ENCODE measurements around the gene PCSK1. TPM values are rescaled to one million over a fixed set of nuclear protein-coding genes. Genes with fewer than 3 reads are reported as not detected.

The PCSK1 gene
- total RNA-seq, 1 experiment from 2014 or later: 4.5 TPM

DNA sequence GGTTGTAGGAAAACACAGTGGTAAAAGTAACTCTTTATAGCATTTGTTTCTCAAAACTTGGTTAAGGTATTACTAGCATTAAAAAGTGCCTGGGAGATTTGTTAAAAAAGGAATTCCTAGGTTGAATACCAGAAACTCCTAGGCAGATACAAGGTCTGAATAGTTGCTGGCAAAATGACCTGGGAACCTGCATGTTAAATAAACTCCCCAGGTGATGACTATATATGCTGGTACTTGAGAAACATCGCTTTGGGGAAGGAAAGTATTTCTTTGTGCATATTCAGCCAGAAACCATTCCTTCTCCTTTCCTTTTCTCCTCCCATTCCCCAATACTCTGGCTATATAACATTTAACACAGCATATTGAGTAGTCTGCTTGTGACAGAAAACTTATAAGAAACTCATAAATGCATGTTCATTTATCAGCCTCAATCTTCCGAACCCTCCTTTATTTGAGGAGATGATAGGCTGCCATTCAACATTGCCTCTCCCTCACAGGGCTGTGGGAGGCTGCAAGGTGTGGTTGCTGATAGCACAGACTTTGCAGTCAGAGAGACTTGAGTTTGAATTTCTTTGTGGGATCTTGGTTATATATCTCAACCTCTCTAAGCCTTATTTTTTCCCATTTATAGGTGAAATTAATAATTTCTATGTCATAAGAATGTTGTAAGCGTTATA lies 28.7 kb downstream of the PCSK1 start (continued):
- TF ChIP-seq, protein P1, sequence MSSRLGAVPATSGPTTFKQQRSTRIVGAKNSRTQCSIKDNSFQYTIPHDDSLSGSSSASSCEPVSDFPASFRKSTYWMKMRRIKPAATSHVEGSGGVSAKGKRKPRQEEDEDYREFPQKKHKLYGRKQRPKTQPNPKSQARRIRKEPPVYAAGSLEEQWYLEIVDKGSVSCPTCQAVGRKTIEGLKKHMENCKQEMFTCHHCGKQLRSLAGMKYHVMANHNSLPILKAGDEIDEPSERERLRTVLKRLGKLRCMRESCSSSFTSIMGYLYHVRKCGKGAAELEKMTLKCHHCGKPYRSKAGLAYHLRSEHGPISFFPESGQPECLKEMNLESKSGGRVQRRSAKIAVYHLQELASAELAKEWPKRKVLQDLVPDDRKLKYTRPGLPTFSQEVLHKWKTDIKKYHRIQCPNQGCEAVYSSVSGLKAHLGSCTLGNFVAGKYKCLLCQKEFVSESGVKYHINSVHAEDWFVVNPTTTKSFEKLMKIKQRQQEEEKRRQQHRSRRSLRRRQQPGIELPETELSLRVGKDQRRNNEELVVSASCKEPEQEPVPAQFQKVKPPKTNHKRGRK (CRISPR knock-in tag; IDR thresholded peaks at IDR 0.05; ENCODE audit: borderline replicate concordance): no peak
- TF ChIP-seq, protein P2, sequence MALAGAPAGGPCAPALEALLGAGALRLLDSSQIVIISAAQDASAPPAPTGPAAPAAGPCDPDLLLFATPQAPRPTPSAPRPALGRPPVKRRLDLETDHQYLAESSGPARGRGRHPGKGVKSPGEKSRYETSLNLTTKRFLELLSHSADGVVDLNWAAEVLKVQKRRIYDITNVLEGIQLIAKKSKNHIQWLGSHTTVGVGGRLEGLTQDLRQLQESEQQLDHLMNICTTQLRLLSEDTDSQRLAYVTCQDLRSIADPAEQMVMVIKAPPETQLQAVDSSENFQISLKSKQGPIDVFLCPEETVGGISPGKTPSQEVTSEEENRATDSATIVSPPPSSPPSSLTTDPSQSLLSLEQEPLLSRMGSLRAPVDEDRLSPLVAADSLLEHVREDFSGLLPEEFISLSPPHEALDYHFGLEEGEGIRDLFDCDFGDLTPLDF (CRISPR knock-in tag; IDR thresholded peaks at IDR 0.05): no peak
- TF ChIP-seq SMAD3 (CRISPR knock-in tag; IDR thresholded peaks at IDR 0.05; ENCODE audit: borderline replicate concordance) (no peak), ZNF416 (CRISPR knock-in tag; IDR thresholded peaks at IDR 0.05) (no peak), ZNF138 (CRISPR knock-in tag; conservative IDR thresholded peaks at IDR 0.05) (no peak), JUN (CRISPR knock-in tag; IDR thresholded peaks at IDR 0.05) (no peak)
- TF ChIP-seq, protein P3, sequence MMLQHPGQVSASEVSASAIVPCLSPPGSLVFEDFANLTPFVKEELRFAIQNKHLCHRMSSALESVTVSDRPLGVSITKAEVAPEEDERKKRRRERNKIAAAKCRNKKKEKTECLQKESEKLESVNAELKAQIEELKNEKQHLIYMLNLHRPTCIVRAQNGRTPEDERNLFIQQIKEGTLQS (CRISPR knock-in tag; conservative IDR thresholded peaks at IDR 0.05): no peak
- TF ChIP-seq, protein P4, sequence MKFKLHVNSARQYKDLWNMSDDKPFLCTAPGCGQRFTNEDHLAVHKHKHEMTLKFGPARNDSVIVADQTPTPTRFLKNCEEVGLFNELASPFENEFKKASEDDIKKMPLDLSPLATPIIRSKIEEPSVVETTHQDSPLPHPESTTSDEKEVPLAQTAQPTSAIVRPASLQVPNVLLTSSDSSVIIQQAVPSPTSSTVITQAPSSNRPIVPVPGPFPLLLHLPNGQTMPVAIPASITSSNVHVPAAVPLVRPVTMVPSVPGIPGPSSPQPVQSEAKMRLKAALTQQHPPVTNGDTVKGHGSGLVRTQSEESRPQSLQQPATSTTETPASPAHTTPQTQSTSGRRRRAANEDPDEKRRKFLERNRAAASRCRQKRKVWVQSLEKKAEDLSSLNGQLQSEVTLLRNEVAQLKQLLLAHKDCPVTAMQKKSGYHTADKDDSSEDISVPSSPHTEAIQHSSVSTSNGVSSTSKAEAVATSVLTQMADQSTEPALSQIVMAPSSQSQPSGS (CRISPR knock-in tag; IDR thresholded peaks at IDR 0.05; ENCODE audit: borderline replicate concordance, low read depth): no peak
- TF ChIP-seq, protein P5, sequence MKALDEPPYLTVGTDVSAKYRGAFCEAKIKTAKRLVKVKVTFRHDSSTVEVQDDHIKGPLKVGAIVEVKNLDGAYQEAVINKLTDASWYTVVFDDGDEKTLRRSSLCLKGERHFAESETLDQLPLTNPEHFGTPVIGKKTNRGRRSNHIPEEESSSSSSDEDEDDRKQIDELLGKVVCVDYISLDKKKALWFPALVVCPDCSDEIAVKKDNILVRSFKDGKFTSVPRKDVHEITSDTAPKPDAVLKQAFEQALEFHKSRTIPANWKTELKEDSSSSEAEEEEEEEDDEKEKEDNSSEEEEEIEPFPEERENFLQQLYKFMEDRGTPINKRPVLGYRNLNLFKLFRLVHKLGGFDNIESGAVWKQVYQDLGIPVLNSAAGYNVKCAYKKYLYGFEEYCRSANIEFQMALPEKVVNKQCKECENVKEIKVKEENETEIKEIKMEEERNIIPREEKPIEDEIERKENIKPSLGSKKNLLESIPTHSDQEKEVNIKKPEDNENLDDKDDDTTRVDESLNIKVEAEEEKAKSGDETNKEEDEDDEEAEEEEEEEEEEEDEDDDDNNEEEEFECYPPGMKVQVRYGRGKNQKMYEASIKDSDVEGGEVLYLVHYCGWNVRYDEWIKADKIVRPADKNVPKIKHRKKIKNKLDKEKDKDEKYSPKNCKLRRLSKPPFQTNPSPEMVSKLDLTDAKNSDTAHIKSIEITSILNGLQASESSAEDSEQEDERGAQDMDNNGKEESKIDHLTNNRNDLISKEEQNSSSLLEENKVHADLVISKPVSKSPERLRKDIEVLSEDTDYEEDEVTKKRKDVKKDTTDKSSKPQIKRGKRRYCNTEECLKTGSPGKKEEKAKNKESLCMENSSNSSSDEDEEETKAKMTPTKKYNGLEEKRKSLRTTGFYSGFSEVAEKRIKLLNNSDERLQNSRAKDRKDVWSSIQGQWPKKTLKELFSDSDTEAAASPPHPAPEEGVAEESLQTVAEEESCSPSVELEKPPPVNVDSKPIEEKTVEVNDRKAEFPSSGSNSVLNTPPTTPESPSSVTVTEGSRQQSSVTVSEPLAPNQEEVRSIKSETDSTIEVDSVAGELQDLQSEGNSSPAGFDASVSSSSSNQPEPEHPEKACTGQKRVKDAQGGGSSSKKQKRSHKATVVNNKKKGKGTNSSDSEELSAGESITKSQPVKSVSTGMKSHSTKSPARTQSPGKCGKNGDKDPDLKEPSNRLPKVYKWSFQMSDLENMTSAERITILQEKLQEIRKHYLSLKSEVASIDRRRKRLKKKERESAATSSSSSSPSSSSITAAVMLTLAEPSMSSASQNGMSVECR (CRISPR knock-in tag; IDR thresholded peaks at IDR 0.05; ENCODE audit: borderline replicate concordance): no peak
- TF ChIP-seq, protein P6, sequence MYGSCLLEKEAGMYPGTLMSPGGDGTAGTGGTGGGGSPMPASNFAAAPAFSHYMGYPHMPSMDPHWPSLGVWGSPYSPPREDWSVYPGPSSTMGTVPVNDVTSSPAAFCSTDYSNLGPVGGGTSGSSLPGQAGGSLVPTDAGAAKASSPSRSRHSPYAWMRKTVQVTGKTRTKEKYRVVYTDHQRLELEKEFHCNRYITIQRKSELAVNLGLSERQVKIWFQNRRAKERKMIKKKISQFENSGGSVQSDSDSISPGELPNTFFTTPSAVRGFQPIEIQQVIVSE (CRISPR knock-in tag; IDR thresholded peaks at IDR 0.05; ENCODE audit: borderline replicate concordance): no peak

DNA sequence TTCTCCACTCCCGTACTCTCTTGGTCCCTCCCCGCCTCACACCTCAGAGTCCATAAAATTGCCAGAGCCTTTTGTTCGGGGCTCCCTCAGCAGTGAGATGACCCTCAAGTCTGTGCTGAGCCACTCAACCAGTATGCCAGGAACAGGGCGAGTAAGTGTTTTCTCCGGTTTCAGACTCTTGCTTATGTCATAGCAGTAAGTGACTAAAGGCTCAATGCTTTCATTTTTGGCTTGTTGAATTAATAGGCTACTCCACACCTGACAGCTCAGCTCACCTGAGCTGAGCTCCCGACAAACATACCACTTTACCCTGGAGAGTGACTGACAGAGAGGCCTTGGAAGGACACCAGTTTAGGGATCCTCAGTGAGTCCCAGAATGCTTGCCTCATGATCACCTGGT lies 30.5 kb downstream of the PCSK1 start:
- no peak for TF ChIP-seq NFYB (CRISPR knock-in tag; conservative IDR thresholded peaks at IDR 0.05; ENCODE audit: low read depth)
- TF ChIP-seq, protein P7, sequence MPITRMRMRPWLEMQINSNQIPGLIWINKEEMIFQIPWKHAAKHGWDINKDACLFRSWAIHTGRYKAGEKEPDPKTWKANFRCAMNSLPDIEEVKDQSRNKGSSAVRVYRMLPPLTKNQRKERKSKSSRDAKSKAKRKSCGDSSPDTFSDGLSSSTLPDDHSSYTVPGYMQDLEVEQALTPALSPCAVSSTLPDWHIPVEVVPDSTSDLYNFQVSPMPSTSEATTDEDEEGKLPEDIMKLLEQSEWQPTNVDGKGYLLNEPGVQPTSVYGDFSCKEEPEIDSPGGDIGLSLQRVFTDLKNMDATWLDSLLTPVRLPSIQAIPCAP (CRISPR knock-in tag; IDR thresholded peaks at IDR 0.05): no peak
- TF ChIP-seq, protein P8, sequence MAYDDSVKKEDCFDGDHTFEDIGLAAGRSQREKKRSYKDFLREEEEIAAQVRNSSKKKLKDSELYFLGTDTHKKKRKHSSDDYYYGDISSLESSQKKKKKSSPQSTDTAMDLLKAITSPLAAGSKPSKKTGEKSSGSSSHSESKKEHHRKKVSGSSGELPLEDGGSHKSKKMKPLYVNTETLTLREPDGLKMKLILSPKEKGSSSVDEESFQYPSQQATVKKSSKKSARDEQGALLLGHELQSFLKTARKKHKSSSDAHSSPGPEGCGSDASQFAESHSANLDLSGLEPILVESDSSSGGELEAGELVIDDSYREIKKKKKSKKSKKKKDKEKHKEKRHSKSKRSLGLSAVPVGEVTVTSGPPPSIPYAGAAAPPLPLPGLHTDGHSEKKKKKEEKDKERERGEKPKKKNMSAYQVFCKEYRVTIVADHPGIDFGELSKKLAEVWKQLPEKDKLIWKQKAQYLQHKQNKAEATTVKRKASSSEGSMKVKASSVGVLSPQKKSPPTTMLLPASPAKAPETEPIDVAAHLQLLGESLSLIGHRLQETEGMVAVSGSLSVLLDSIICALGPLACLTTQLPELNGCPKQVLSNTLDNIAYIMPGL (CRISPR knock-in tag; IDR thresholded peaks at IDR 0.05): no peak
- no peak for TF ChIP-seq HMGA2 (CRISPR knock-in tag; IDR thresholded peaks at IDR 0.05)
- ChIA-PET CTCF (no interaction called here), POLR2A (no interaction called here)
- DNase-seq (ENCODE audit: low spot score): no peak
- Mint-ChIP-seq H3K27ac (no peak overlapping the region), H3K4me3 (no peak overlapping the region), H3K36me3 (no peaks in the 10 kb centered on the region), H3K9me3 (no peaks in the 10 kb centered on the region), H3K4me1 (peaks cover 6% of the 10 kb centered on the region), H3K27me3 (ENCODE audit: low read depth) (no peaks in the 10 kb centered on the region)
- no peak for ATAC-seq

Measured in WTC11 (cell line).